Measurements from ENCODE around the gene CTXN1.
A peak's percentile ranks its signal among the peaks of the same experiment; 100 is the strongest.
"Not testable (repeated sequence)": the region's sequence is repeated elsewhere in the genome, so short reads cannot be mapped to it uniquely, and the experiment has no call there.

Gene CTXN1

GRCh38 chr19:7925171-7925851 lies 624 bp downstream of the CTXN1 start:
- DNase-seq (ENCODE audit: low read depth in 2 of 2), result peak; percentile 48 to 71

GRCh38 chr19:7924651-7925170 lies 1.2 kb downstream of the CTXN1 start:
- DNase-seq (ENCODE audit: low read depth in 2 of 2), result no peak

- no peak for DNase-seq (ENCODE audit: low read depth in 2 of 2)
These were observed 1.7 kb downstream of the CTXN1 start for GRCh38 chr19:7924241-7924640.

- no peak for DNase-seq (ENCODE audit: low read depth in 2 of 2)
These were observed 2.4 kb downstream of the CTXN1 start for GRCh38 chr19:7923295-7924191.

GRCh38 chr19:7922836-7923195 lies 3.1 kb downstream of the CTXN1 start:
- no peak for DNase-seq (ENCODE audit: low read depth in 2 of 2)

GRCh38 chr19:7921967-7922835 lies 3.7 kb downstream of the CTXN1 start:
- DNase-seq (ENCODE audit: low read depth in 2 of 2), result no peak

- DNase-seq (ENCODE audit: low read depth in 2 of 2), result no peak
These were observed 4.5 kb downstream of the CTXN1 start for GRCh38 chr19:7921302-7921966.

GRCh38 chr19:7920519-7921301 lies 5.2 kb downstream of the CTXN1 start:
- peak; percentile 100 for DNase-seq (ENCODE audit: low read depth in 2 of 2)

GRCh38 chr19:7919610-7920518 lies 6.1 kb downstream of the CTXN1 start, which contains the start of gene SNAPC2:
Gene SNAPC2 (plus strand): TSS chr19:7920338. CDS start chr19:7920367, 29 bp downstream.
- peak; percentile 93 for DNase-seq (ENCODE audit: low read depth in 2 of 2)

GRCh38 chr19:7918615-7919421 lies 7.1 kb downstream of the CTXN1 start:
- DNase-seq (ENCODE audit: low read depth in 2 of 2), result no peak

- not testable (repeated sequence) for DNase-seq (ENCODE audit: low read depth in 2 of 2)
These were observed 7.8 kb downstream of the CTXN1 start for GRCh38 chr19:7918062-7918614.

GRCh38 chr19:7917267-7918061 lies 8.5 kb downstream of the CTXN1 start:
- peak in 1 of 2 donors; percentile 49 for DNase-seq (ENCODE audit: low read depth in 2 of 2)

- DNase-seq (ENCODE audit: low read depth in 2 of 2), result no peak
These were observed 9.0 kb downstream of the CTXN1 start for GRCh38 chr19:7916955-7917266.

GRCh38 chr19:7916103-7916954 lies 9.6 kb downstream of the CTXN1 start:
- no peak for DNase-seq (ENCODE audit: low read depth in 2 of 2)

GRCh38 chr19:7915250-7916102 lies 10.5 kb downstream of the CTXN1 start:
- DNase-seq (ENCODE audit: low read depth in 2 of 2), result no peak
